Calu3 (cell line): Measurements from ENCODE around the gene GRB10. TPM values are rescaled to one million over a fixed set of nuclear protein-coding genes. Genes with fewer than 3 reads are reported as not detected.
A peak's percentile ranks its signal among the peaks of the same experiment; 100 is the strongest.
"Not testable (repeated sequence)": the region's sequence is repeated elsewhere in the genome, so short reads cannot be mapped to it uniquely, and the experiment has no call there.

Source experiments
- BruUV-seq: library from RNA; stranded (reverse); fragments of 400-500 nt; replicated peaks from 2 replicates; lab custom pipeline; 2021; lab: Mats Ljungman, UMichigan
- CTCF ChIA-PET: fragments of 300-600 bp; sonication (Branson Sonifier 250); formaldehyde crosslinking; loops from one replicate; lab custom pipeline; 2022; ENCODE audit warnings: antibody characterized with exemption; lab: Charles Lee
- DNase-seq: peaks from one replicate; pipeline ENCODE4 v3.0.0; 2022
- H3K27ac Mint-ChIP-seq: one replicate; pipeline ENCODE4 v1.8.0; 2022; ENCODE audit warnings: mixed read lengths; ENCODE audit not compliant: unreplicated experiment
- H3K27me3 Mint-ChIP-seq: one replicate; pipeline ENCODE4 v1.8.0; 2022; ENCODE audit warnings: mixed read lengths; ENCODE audit not compliant: unreplicated experiment
- H3K36me3 Mint-ChIP-seq: one replicate; pipeline ENCODE4 v1.8.0; 2022; ENCODE audit warnings: mild to moderate bottlenecking, moderate library complexity, mixed read lengths; ENCODE audit not compliant: insufficient read depth, unreplicated experiment
- H3K4me1 Mint-ChIP-seq: one replicate; pipeline ENCODE4 v1.8.0; 2022; ENCODE audit warnings: mild to moderate bottlenecking, low read depth, mixed read lengths; ENCODE audit not compliant: unreplicated experiment
- H3K4me3 Mint-ChIP-seq: one replicate; pipeline ENCODE4 v1.8.0; 2022; ENCODE audit warnings: mild to moderate bottlenecking, low read depth, moderate library complexity, mixed read lengths; ENCODE audit not compliant: unreplicated experiment
- H3K9me3 Mint-ChIP-seq: one replicate; pipeline ENCODE4 v1.8.0; 2022; ENCODE audit warnings: low read depth, mixed read lengths; ENCODE audit not compliant: unreplicated experiment
- CTCF ChIP-seq: fragments of 200-600 bp; IDR thresholded peaks from one replicate; pipeline ENCODE4 v1.8.0; 2022; ENCODE audit warnings: antibody characterized with exemption; ENCODE audit not compliant: unreplicated experiment
- intact Hi-C: fragments of 100-400 bp; cut with micrococcal nuclease; formaldehyde crosslinking; loops from one replicate; pipeline ENCODE4 v1.10.0; 2022; ENCODE audit not compliant: unreplicated experiment
- total RNA-seq: library from RNA; stranded (reverse); gene quantifications from 2 replicates; pipeline ENCODE4 v1.2.3, GENCODE V29; 2022

GRB10 gene
- total RNA-seq, 1 experiment from 2014 or later = 90.6 TPM

DNA sequence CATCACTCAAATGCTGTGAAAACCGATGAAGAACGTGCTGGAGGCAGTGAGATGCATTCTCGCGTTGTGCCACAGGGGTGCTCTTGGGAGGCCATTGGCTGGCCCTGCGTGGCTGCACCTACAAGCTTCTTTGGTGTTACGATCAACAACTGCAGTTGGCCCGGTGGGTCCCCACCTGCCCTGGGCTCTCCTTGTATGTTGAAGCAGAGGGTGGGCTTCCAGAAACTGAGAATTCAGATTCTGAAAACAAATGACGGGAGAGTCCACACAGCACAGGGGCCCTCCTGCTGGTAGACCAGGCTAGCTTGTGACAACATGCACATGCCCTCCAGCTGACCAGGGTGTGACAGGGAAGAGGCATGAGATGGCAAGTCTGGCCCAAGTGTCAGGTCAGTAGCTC lies 193.8 kb downstream of the GRB10 start:
- TF ChIP-seq CTCF = peak; percentile 40
- Mint-ChIP-seq H3K4me1 (peaks cover 15% of the 10 kb centered on the region), H3K27ac (no peak overlapping the region), H3K9me3 (no peaks in the 10 kb centered on the region), H3K27me3 (no peaks in the 10 kb centered on the region), H3K4me3 (no peak overlapping the region), H3K36me3 (peaks cover 24% of the 10 kb centered on the region)
- CTCF ChIA-PET = no interaction called here
- BruUV-seq = no TSS peak
- intact Hi-C loops = no loop called here
- DNase-seq = no peak

DNA sequence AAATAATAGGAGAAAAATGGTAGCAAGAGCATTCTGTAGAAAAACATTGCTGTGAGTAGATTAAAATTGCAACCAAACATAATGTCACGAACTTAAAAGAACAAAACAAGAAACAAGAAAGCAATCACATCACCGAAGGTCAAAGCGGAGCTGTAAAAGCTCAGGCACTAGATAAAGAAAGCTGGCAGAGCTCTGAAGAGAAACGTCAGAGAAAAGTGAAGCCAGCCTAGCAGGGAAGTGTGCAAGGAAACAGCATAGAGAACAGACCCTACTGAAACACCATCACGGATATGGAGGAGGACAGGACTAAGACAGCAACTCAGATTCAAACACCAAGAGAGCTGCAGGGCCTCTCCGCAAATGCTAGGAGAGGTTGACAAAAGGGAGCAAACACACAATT lies 195.0 kb downstream of the GRB10 start:
- intact Hi-C loops = no loop called here
- peaks cover 18% of the 10 kb centered on the region for H3K36me3 Mint-ChIP-seq
- peaks cover 12% of the 10 kb centered on the region for H3K4me1 Mint-ChIP-seq
- CTCF ChIA-PET = interaction anchor here (0.6 kb wide), 1 partner anchor 518 kb away, joined by 3 read pairs; no protein-coding TSS in a partner anchor
- H3K27me3 Mint-ChIP-seq = no peaks in the 10 kb centered on the region
- no peak overlapping the region for H3K27ac Mint-ChIP-seq
- H3K4me3 Mint-ChIP-seq = no peak overlapping the region
- DNase-seq = no peak
- BruUV-seq = no TSS peak
- H3K9me3 Mint-ChIP-seq = peaks cover 5% of the 10 kb centered on the region
- no peak for TF ChIP-seq CTCF

DNA sequence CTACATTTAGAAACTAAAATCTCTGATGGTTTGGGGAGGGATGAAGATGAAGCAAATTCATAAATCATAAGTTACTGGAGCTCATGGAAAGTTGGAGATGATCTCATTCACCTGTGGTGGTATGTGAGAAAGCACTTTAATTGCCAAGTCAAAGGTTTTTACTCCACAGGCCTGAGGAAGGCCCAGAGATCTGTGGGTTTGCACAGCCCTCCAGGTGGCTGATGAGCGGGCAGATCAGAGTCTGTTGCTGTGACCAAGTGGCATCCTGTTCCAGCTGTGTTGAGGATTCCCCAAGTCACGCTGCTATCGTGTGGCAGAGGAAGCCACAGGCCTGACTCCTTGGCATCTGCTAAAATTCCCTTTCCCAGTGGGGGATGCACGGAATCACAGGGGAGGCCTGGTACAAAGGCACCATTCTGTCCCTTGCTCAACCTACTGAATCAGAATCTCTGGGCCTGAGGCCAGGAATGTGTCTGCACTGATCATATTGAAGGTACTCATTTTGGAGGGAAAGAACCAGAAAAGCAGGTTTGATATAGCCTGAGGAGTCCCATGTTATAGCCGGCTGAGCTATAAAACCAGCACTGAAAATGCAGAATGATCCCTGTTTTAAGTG lies 197.8 kb downstream of the GRB10 start:
- Mint-ChIP-seq H3K27me3 (no peaks in the 10 kb centered on the region), H3K27ac (peak overlapping the region; percentile 32), H3K4me1 (no peaks in the 10 kb centered on the region), H3K9me3 (peaks cover 6% of the 10 kb centered on the region), H3K4me3 (no peak overlapping the region), H3K36me3 (no peaks in the 10 kb centered on the region)
- intact Hi-C loops = loop anchor here (1.0 kb wide), 1 partner anchor 54 kb away; no protein-coding TSS in a partner anchor
- DNase-seq = peak; percentile 81
- TF ChIP-seq CTCF = no peak
- CTCF ChIA-PET = interaction anchor here (0.6 to 1.5 kb wide), 3 partner anchors 17 to 146 kb away, joined by 3 to 4 read pairs (median 3); no protein-coding TSS in a partner anchor
- no TSS peak for BruUV-seq

GRCh38 chr7:50584386-50584785 lies 198.3 kb downstream of the GRB10 start:
- H3K4me1 Mint-ChIP-seq = no peaks in the 10 kb centered on the region
- intact Hi-C loops = no loop called here
- DNase-seq = no peak
- H3K27me3 Mint-ChIP-seq = no peaks in the 10 kb centered on the region
- H3K4me3 Mint-ChIP-seq = no peak overlapping the region
- H3K9me3 Mint-ChIP-seq = peaks cover 6% of the 10 kb centered on the region
- no peaks in the 10 kb centered on the region for H3K36me3 Mint-ChIP-seq
- CTCF ChIA-PET = interaction anchor here (1.0 to 1.5 kb wide), 2 partner anchors 17 to 116 kb away, joined by 3 to 4 read pairs; no protein-coding TSS in a partner anchor
- no peak for TF ChIP-seq CTCF
- H3K27ac Mint-ChIP-seq = peak overlapping the region; percentile 32
- BruUV-seq = no TSS peak

- H3K27ac Mint-ChIP-seq, BruUV-seq, H3K4me1 Mint-ChIP-seq, H3K27me3 Mint-ChIP-seq, H3K4me3 Mint-ChIP-seq, CTCF ChIA-PET, intact Hi-C loops, DNase-seq, H3K9me3 Mint-ChIP-seq, H3K36me3 Mint-ChIP-seq: not testable (repeated sequence)
Measured at GRCh38 chr7:50583295-50583694, 199.4 kb downstream of the GRB10 start.

DNA sequence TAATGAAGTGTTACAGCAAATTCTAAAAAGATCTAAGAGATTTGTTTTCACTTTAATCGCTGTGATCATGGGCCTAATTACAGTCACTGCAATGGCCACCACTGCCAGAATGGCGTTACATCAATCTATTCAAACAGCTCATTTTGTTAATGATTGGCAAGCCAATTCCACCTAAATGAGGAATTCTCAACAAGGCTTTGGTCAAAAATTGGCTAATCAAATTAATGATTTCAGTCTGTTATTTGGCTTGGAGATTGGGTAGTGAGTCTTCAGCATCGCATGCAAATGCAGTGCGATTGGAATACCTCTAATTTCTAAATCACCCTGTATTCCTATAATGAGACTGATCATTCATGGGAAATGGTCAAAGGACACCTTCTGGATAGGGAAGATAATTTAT lies 200.4 kb downstream of the GRB10 start:
- CTCF ChIA-PET = not testable (repeated sequence)

GRCh38 chr7:50580666-50581065 lies 202.0 kb downstream of the GRB10 start:
- BruUV-seq, H3K27ac Mint-ChIP-seq, H3K4me1 Mint-ChIP-seq, H3K4me3 Mint-ChIP-seq, DNase-seq, intact Hi-C loops, H3K27me3 Mint-ChIP-seq, CTCF ChIA-PET, H3K36me3 Mint-ChIP-seq, H3K9me3 Mint-ChIP-seq: not testable (repeated sequence)

More for the DNA sequence above, 200.4 kb downstream of the GRB10 start:
- DNase-seq, H3K36me3 Mint-ChIP-seq, intact Hi-C loops, H3K27ac Mint-ChIP-seq, H3K4me1 Mint-ChIP-seq, H3K4me3 Mint-ChIP-seq, H3K9me3 Mint-ChIP-seq, H3K27me3 Mint-ChIP-seq, BruUV-seq: not testable (repeated sequence)
